Loucy (cell line): Measurements from ENCODE around the gene FHIT.

Source experiments
- H2AFZ ChIP-seq: fragments of 200-600 bp; sonication (generic); 2 replicates; pipeline ENCODE4 v1.6.0; 2016; ENCODE audit warnings: antibody characterized with exemption, mild to moderate bottlenecking, low read length, moderate library complexity
- H3F3A ChIP-seq: fragments of 200-600 bp; 2 replicates; pipeline ENCODE4 v1.6.0; 2016; ENCODE audit warnings: antibody characterized with exemption, low read depth, mild to moderate bottlenecking
- H3K27me3 ChIP-seq: fragments of 200-600 bp; sonication (generic); 2 replicates; pipeline ENCODE4 v1.6.1; 2014; ENCODE audit warnings: low read length, mild to moderate bottlenecking; ENCODE audit not compliant: insufficient read depth, poor library complexity, severe bottlenecking
- H3K36me3 ChIP-seq: fragments of 200-600 bp; sonication (generic); 2 replicates; pipeline ENCODE4 v1.6.1; 2016; ENCODE audit warnings: low read length; ENCODE audit not compliant: insufficient read depth
- H3K4me1 ChIP-seq: fragments of 200-600 bp; sonication (generic); 2 replicates; pipeline ENCODE4 v1.5.1; 2014; ENCODE audit warnings: low read length, mild to moderate bottlenecking; ENCODE audit not compliant: insufficient read depth, poor library complexity, severe bottlenecking
- H3K4me2 ChIP-seq: fragments of 200-600 bp; sonication (generic); 2 replicates; pipeline ENCODE4 v1.6.0; 2014; ENCODE audit warnings: antibody characterized with exemption, low read length, low read depth, mild to moderate bottlenecking; ENCODE audit not compliant: poor library complexity, severe bottlenecking
- H3K4me3 ChIP-seq: fragments of 200-600 bp; sonication (generic); 2 replicates; pipeline ENCODE4 v1.5.1; 2014; ENCODE audit warnings: low read length, mild to moderate bottlenecking, mixed read lengths; ENCODE audit not compliant: poor library complexity, severe bottlenecking
- H3K79me2 ChIP-seq: fragments of 200-600 bp; sonication (generic); 2 replicates; pipeline ENCODE4 v1.6.1; 2014; ENCODE audit warnings: low read length; ENCODE audit not compliant: insufficient read depth
- H3K9ac ChIP-seq: fragments of 200-600 bp; sonication (generic); 2 replicates; pipeline ENCODE4 v1.6.0; 2014; ENCODE audit warnings: mild to moderate bottlenecking, low read depth, low read length, moderate library complexity; ENCODE audit not compliant: poor library complexity, severe bottlenecking
- H3K9me2 ChIP-seq: fragments of 200-600 bp; sonication (generic); replicated peaks from 2 replicates; pipeline ENCODE4 v1.6.1; 2016; ENCODE audit warnings: low read depth, low read length, mixed read lengths
- H3K9me3 ChIP-seq: fragments of 200-600 bp; sonication (generic); 2 replicates; pipeline ENCODE4 v1.6.1; 2014; ENCODE audit warnings: mild to moderate bottlenecking, antibody characterized with exemption, low read length, low read depth; ENCODE audit not compliant: insufficient read depth
- H4K20me1 ChIP-seq: fragments of 200-600 bp; sonication (generic); 2 replicates; pipeline ENCODE4 v1.6.0; 2014; ENCODE audit warnings: antibody characterized with exemption, low read length, mild to moderate bottlenecking; ENCODE audit not compliant: insufficient read depth, poor library complexity, severe bottlenecking
- CTCF ChIP-seq: fragments of 200-600 bp; sonication (generic); conservative IDR thresholded peaks from 2 replicates; pipeline ENCODE4 v1.5.1; 2014; ENCODE audit warnings: mild to moderate bottlenecking, antibody characterized with exemption, low read length
- EZH2phosphoT487 ChIP-seq: fragments of 200-600 bp; IDR thresholded peaks from 2 replicates; pipeline ENCODE4 v1.6.1; 2018; ENCODE audit warnings: antibody characterized with exemption, mild to moderate bottlenecking, moderate library complexity, borderline replicate concordance

The FHIT gene

GRCh38 chr3:60445446-60445845, 805.8 kb downstream of the FHIT start:
- H3K4me1 ChIP-seq: no peaks in the 10 kb centered on the region
- no peaks in the 10 kb centered on the region for H3K79me2 ChIP-seq
- H3F3A ChIP-seq: no peaks in the 10 kb centered on the region
- H3K9me2 ChIP-seq: no peaks in the 10 kb centered on the region
- H3K9ac ChIP-seq: no peak overlapping the region
- H3K27me3 ChIP-seq: no peaks in the 10 kb centered on the region
- H3K4me2 ChIP-seq: no peak overlapping the region
- H3K36me3 ChIP-seq: no peaks in the 10 kb centered on the region
- no peaks in the 10 kb centered on the region for H4K20me1 ChIP-seq
- no peak for TF ChIP-seq CTCF
- TF ChIP-seq EZH2phosphoT487: no peak
- no peak overlapping the region for H2AFZ ChIP-seq
- H3K4me3 ChIP-seq: no peak overlapping the region
- H3K9me3 ChIP-seq: no peaks in the 10 kb centered on the region

DNA sequence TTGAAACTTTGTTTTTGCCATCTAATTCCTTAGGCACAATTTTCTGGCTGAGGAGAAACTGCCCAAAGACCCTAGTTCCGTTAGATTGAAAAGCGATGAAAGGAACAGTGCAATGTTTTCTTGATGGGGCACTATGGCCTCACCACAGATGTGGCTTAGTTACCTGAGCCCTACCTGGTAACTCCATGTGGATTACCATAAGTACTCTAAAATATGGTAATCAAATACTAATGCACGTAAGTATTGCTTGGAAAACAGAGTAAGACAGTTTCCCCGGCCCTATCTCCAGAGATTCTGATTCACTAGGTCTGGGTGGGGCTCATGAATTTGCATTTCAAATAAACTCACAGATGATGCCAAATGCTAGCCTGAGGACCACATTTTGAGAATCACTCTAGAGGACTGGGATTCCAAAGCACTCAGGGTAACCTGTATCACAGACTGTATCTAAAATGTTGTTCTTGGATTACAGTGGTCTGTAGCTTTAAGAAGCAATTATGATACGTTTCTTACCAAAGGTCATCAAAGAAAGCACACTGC, 806.3 kb downstream of the FHIT start:
- Histone ChIP-seq H3F3A (no peaks in the 10 kb centered on the region), H3K4me2 (no peak overlapping the region), H3K27me3 (no peaks in the 10 kb centered on the region), H3K79me2 (no peaks in the 10 kb centered on the region), H3K36me3 (no peaks in the 10 kb centered on the region), H3K9me3 (no peaks in the 10 kb centered on the region), H2AFZ (no peak overlapping the region), H3K4me1 (no peaks in the 10 kb centered on the region), H4K20me1 (no peaks in the 10 kb centered on the region), H3K9ac (no peak overlapping the region), H3K4me3 (no peak overlapping the region), H3K9me2 (no peaks in the 10 kb centered on the region)
- no peak for TF ChIP-seq EZH2phosphoT487
- TF ChIP-seq CTCF: no peak

GRCh38 chr3:60440869-60441268, 810.4 kb downstream of the FHIT start:
- Histone ChIP-seq H3K79me2 (no peaks in the 10 kb centered on the region), H3K36me3 (no peaks in the 10 kb centered on the region), H3F3A (no peaks in the 10 kb centered on the region), H3K9me3 (no peaks in the 10 kb centered on the region), H3K27me3 (no peaks in the 10 kb centered on the region), H3K4me1 (no peaks in the 10 kb centered on the region), H3K9me2 (no peaks in the 10 kb centered on the region), H3K4me3 (no peak overlapping the region), H4K20me1 (no peaks in the 10 kb centered on the region), H2AFZ (no peak overlapping the region), H3K4me2 (no peak overlapping the region), H3K9ac (no peak overlapping the region)
- no peak for TF ChIP-seq CTCF
- TF ChIP-seq EZH2phosphoT487: no peak
